Pancreas (tissue), 10 donors: Measurements from ENCODE around the gene ZBTB37. TPM values are rescaled to one million over a fixed set of nuclear protein-coding genes. Genes with fewer than 3 reads are reported as not detected.
"Not testable (repeated sequence)": the region's sequence is repeated elsewhere in the genome, so short reads cannot be mapped to it uniquely, and the experiment has no call there.

Experiments used
- ATAC-seq, 4 donors: fragments of 200-7000 bp; cut with Tn5 transposase; one replicate each; pipeline versions ENCODE4 v1.8.0 to v1.9.1; 2020; ENCODE audit warnings: mild to moderate bottlenecking in 4 of 4, moderate library complexity in 4 of 4
- DNase-seq, 6 donors: peaks; one replicate each; pipeline ENCODE4 v3.0.0-alpha.2; 2020
- FAIRE-seq: peaks from 2 replicates; lab custom pipeline; 2012; peaks lifted over from hg19 to GRCh38; lab: Jason Lieb, UNC
- H3K27ac ChIP-seq, 4 donors: fragments of 200-600 bp; sonication (generic); 1 replicate in 3 of 4; 2 replicates in 1 of 4; pipeline versions ENCODE4 v1.5.0 to v1.8.0; 2020
- H3K27me3 ChIP-seq, 4 donors: fragments of 200-600 bp; one replicate each; pipeline ENCODE4 v1.8.0; 2021
- H3K36me3 ChIP-seq, 3 donors: fragments of 200-600 bp; sonication (generic) in 1 of 3; one replicate each; pipeline versions ENCODE4 v1.5.0 to v1.8.0; 2020 to 2021
- H3K4me1 ChIP-seq, 3 donors: fragments of 200-600 bp; one replicate each; pipeline ENCODE4 v1.8.0; 2021
- H3K4me3 ChIP-seq, 4 donors: fragments of 200-600 bp; sonication (generic) in 2 of 4; one replicate each; pipeline versions ENCODE4 v1.5.0 to v1.8.0; 2020 to 2021
- H3K9me3 ChIP-seq, 4 donors: fragments of 200-600 bp; one replicate each; pipeline ENCODE4 v1.8.0; 2021
- WGBS, 2 donors: extraction: QIAGEN DNeasy Blood & Tissue Kit; methylation state at CpG; one replicate each; pipeline ENCODE4 v1.1.7; 2013; 5-methylcytosine and 5-hydroxymethylcytosine counted together
- intact Hi-C, 3 donors: fragments of 100-400 bp; cut with DNase I; formaldehyde crosslinking; loops; one replicate each; pipeline versions ENCODE4 v1.11.1 to v1.14.2; 2022
- polyA plus RNA-seq, 2 donors: library from polyadenylated mRNA; stranded (reverse); fragments of 200-250 nt; gene quantifications; one replicate each; pipeline ENCODE4 v1.2.3, GENCODE V29; 2013
- total RNA-seq, 6 donors: library from RNA; stranded (reverse); fragmentation: NEBNext Ultra II Directional in 4 of 6; extraction: Animal tissue kit (Norgen Biotek cat#: 25700) in 4 of 6; gene quantifications; one replicate each; pipeline versions ENCODE4 v1.2.1 to v1.2.4, GENCODE V29; 2021 to 2023
- TF ChIP-seq, protein P1 (sequence below), 4 donors: fragments of 200-600 bp; sonication (generic) in 3 of 4; IDR thresholded peaks; one replicate each; pipeline versions ENCODE4 v1.5.0 to v1.8.0; 2021; ENCODE audit warnings: antibody characterized with exemption in 4 of 4
- donor health status: healthy with polysubstance abuse.
- donor health status: DM: no; HTN: no; CAD: no; lungs with moderate emphysema.
- donor health status: DM: no; HTN: no; CAD: no.
- donor health status: control.
- donor health status: control.
- donor health status: Bipolar disorder and iron deficiency.
- donor health status: DM: yes; HTN: yes; CAD: no.
- donor health status: DM: no; HTN: no; CAD: no.
- donor health status: DM: no; HTN: no; CAD: no.
- donor health status: DM: yes; HTN: yes; CAD: no.

ZBTB37 gene
- total and polyA plus RNA-seq, 8 donors = 1.2 to 7.0 (median 3.9) TPM

DNA sequence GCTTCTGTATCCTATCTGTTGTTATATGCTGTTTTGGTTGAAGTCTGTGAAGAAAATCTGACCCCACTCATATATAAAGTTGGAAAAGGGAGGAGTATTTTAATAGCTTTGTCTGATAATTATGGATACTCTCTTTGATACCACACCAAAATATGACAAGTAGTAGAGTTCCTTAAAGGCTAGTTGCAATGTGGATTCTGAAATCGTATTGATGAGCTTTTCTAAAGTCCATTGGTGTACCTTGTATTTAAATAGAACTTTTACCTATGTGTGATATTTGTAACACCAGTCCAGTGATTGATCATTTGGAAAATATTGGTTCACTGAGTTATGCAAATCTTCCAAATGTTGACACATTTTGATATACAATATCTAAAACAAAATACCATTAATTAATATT, 8.1 kb upstream of the ZBTB37 start:
- intact Hi-C loops = no loop called here

DNA sequence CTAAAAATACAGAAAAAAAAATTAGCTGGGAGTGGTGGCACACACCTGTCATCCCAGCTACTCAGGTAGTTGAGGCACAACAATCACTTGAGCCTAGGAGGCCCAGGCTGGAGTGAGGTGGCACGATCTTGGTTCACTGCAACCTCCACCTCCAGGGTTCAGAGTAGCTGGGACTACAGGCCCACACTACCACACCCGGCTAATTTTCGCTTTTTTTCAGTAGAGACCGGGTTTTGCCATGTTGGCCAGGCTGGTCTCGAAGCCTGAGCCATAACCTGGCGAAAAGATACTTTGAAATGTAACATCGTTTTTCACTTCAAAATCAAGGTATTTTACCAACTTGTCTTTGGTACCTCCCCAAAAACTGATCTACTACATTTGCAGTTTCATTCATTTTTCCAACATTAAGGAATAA, 6.4 kb upstream of the ZBTB37 start:
- Histone ChIP-seq H3K27me3 (no peaks in the 10 kb centered on the region), H3K9me3 (no peaks in the 10 kb centered on the region), H3K27ac (no peak overlapping the region), H3K4me1 (peaks cover 10 to 16% (median 13%) of the 10 kb centered on the region in 3 donors), H3K36me3 (peaks cover 0 to 51% (median 29%) of the 10 kb centered on the region in 3 donors), H3K4me3 (no peak overlapping the region)
- 92% methylated on average over 7 of the region's 7 CpGs for WGBS, 2 donors
- no peak for FAIRE-seq
- intact Hi-C loops = no loop called here
- TF ChIP-seq, protein P1, sequence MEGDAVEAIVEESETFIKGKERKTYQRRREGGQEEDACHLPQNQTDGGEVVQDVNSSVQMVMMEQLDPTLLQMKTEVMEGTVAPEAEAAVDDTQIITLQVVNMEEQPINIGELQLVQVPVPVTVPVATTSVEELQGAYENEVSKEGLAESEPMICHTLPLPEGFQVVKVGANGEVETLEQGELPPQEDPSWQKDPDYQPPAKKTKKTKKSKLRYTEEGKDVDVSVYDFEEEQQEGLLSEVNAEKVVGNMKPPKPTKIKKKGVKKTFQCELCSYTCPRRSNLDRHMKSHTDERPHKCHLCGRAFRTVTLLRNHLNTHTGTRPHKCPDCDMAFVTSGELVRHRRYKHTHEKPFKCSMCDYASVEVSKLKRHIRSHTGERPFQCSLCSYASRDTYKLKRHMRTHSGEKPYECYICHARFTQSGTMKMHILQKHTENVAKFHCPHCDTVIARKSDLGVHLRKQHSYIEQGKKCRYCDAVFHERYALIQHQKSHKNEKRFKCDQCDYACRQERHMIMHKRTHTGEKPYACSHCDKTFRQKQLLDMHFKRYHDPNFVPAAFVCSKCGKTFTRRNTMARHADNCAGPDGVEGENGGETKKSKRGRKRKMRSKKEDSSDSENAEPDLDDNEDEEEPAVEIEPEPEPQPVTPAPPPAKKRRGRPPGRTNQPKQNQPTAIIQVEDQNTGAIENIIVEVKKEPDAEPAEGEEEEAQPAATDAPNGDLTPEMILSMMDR (IDR thresholded peaks at IDR 0.05) = no peak
- peak in 1 of 4 donors; percentile 11 for ATAC-seq
- DNase-seq = no peak

More for the DNA sequence above, 8.1 kb upstream of the ZBTB37 start:
- Histone ChIP-seq H3K9me3 (no peaks in the 10 kb centered on the region), H3K27me3 (no peaks in the 10 kb centered on the region), H3K4me1 (peaks cover 2 to 9% (median 8%) of the 10 kb centered on the region in 3 donors), H3K4me3 (no peak overlapping the region), H3K36me3 (peaks cover 0 to 41% (median 25%) of the 10 kb centered on the region in 3 donors), H3K27ac (no peak overlapping the region)
- FAIRE-seq (no peak), DNase-seq (no peak), ATAC-seq (no peak)
- 85% methylated on average over 1 of the region's 1 CpG for WGBS, 2 donors
- TF ChIP-seq, protein P1 (IDR thresholded peaks at IDR 0.05) = no peak

DNA sequence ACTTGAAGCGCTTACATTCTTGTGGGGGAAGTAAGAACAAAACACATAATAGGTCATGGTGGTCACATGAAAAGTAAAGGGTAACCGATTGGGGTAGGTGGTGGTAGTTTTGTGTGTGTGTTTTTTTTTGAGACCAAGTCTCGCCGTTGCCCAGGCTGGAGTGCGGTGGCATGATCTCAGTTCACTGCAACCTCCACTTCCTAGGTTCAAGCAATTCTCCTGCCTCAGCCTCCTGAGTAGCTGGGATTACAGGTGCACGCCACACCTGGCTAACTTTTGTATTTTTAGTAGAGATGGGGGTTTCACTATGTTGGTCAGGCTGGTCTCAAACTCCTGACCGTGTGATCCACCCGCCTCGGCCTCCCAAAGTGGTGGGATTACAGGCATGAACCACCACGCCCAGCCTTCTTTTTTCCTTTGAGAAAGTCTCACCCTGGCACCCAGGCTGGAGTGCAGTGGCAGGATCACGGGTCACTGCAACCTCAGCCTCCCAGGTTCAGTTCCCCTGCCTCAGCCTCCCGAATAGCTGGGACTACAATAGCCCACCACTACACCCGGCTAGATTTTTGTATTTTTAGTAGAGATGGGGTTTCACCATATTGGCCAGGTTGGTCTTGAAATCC, 5.9 kb upstream of the ZBTB37 start:
- 90% methylated on average over 13 of the region's 13 CpGs for WGBS, 2 donors
- H3K4me1 ChIP-seq = peaks cover 10 to 16% (median 13%) of the 10 kb centered on the region in 3 donors
- H3K9me3 ChIP-seq, H3K27ac ChIP-seq, H3K4me3 ChIP-seq, intact Hi-C loops, DNase-seq, H3K27me3 ChIP-seq, FAIRE-seq: not testable (repeated sequence)
- peaks cover 0 to 51% (median 29%) of the 10 kb centered on the region in 3 donors for H3K36me3 ChIP-seq
- peak in 1 of 4 donors; percentile 6 for ATAC-seq

DNA sequence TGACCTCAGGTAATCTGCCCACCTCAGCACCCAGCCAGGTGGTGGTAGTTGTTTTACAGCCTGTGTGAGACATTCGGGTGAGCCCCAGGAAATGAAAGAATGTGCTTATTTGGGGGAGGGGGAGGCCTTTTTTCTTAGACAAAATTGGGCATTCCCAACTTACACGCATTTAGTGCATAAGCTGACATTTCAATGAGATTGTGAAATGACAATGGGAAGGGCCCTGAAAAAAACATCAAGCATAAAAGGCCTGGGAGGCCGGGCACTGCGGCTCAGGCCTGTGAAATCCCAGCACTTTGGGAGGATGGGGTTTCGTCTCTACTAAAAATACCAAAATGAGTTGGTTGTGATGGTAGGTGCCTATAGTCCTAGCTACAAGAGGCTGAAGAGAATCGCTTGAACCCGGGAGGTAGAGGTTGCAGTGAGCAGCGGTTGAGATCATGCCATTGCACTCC, 5.4 kb upstream of the ZBTB37 start:
- DNase-seq = no peak
- H3K4me3 ChIP-seq = no peak overlapping the region
- no peak for ATAC-seq
- peaks cover 0 to 51% (median 29%) of the 10 kb centered on the region in 3 donors for H3K36me3 ChIP-seq
- FAIRE-seq = no peak
- 85 to 86% methylated on average over 8 of the region's 8 CpGs for WGBS, 2 donors
- intact Hi-C loops = no loop called here
- peaks cover 10 to 16% (median 13%) of the 10 kb centered on the region in 3 donors for H3K4me1 ChIP-seq
- no peak overlapping the region for H3K27ac ChIP-seq
- H3K9me3 ChIP-seq = no peaks in the 10 kb centered on the region
- TF ChIP-seq, protein P1 (IDR thresholded peaks at IDR 0.05) = no peak
- H3K27me3 ChIP-seq = no peaks in the 10 kb centered on the region

DNA sequence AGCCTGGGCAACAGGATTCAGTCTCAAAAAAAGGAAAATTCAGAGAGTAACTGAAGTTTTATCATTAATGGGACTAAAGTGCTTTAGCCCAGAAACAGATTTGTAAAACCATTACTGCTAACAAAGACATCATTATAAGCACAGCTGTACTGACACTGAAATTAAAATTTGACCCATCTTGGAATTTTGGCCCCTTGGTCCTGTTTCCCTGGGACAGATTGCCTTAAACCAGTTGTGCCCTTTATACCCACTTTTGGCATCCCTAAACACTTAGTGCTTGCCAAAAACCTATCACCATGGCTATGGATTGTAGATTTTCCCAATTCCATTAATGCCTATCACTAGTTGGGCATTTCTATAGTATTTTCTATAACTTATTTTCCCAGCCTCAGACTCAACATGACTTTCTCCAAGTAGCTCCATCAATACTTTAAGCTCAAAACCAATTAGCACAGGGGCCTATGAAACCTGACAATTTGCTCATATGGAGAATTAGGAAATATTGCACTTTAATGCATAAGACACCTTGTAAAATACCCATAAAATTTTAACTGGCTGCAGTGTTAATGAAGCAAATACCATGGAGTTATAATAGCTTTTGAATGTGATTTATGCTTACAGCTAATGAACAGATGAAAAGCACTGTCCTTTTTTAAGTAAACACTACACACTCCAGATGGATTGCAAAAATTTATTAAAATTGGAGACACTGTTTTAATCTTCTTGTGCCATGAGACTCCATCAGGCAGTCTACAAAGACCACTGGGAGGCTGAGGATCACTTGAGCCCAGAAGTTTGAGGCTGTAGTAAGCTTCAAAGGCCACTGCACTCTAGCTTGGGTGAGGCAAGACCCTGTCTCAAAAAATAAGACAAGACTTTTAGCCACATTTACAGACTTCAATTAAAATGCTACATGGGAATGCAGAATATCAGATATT, 4.7 kb upstream of the ZBTB37 start:
- Histone ChIP-seq H3K9me3 (no peaks in the 10 kb centered on the region), H3K36me3 (peaks cover 0 to 46% (median 29%) of the 10 kb centered on the region in 3 donors), H3K4me3 (no peak overlapping the region), H3K4me1 (peaks cover 10 to 16% (median 13%) of the 10 kb centered on the region in 3 donors), H3K27ac (no peak overlapping the region), H3K27me3 (no peaks in the 10 kb centered on the region)
- no peak for DNase-seq
- ATAC-seq = no peak
- intact Hi-C loops = no loop called here
- no peak for FAIRE-seq
- TF ChIP-seq, protein P1 (IDR thresholded peaks at IDR 0.05) = no peak
